ENCODE data around the gene FRRS1. TPM values are rescaled to one million over a fixed set of nuclear protein-coding genes. Genes with fewer than 3 reads are reported as not detected.

Gene FRRS1
- total RNA-seq, 1 donor from 2014 or later, result 0.32 TPM

GRCh38 chr1:99691175-99691574 lies 75.3 kb downstream of the FRRS1 start:
- Histone ChIP-seq H3K4me1 (no peaks in the 10 kb centered on the region), H3K27ac (no peak overlapping the region), H3K4me3 (no peak overlapping the region), H3K9me3 (no peaks in the 10 kb centered on the region), H3K36me3 (no peaks in the 10 kb centered on the region), H3K27me3 (no peaks in the 10 kb centered on the region)
- intact Hi-C loops (cut with DNase I), result no loop called here
- TF ChIP-seq CTCF (IDR thresholded peaks at IDR 0.05), result no peak
- DNase-seq (ENCODE audit: low spot score in 2 of 2), result no peak

GRCh38 chr1:99685516-99686180 lies 80.8 kb downstream of the FRRS1 start:
- Histone ChIP-seq H3K9me3 (no peaks in the 10 kb centered on the region), H3K4me1 (no peaks in the 10 kb centered on the region), H3K36me3 (no peaks in the 10 kb centered on the region), H3K27me3 (no peaks in the 10 kb centered on the region), H3K27ac (no peak overlapping the region), H3K4me3 (no peak overlapping the region)
- peak in 1 of 3 experiments; percentile 6 for TF ChIP-seq CTCF (IDR thresholded peaks at IDR 0.05)
- intact Hi-C loops (cut with DNase I), result no loop called here
- DNase-seq (ENCODE audit: low spot score in 2 of 2), result peak in 1 of 2 donors; percentile 73

GRCh38 chr1:99682291-99682751 lies 84.1 kb downstream of the FRRS1 start:
- intact Hi-C loops (cut with DNase I), result no loop called here
- Histone ChIP-seq H3K36me3 (no peaks in the 10 kb centered on the region), H3K9me3 (no peaks in the 10 kb centered on the region), H3K27ac (no peak overlapping the region), H3K4me1 (no peaks in the 10 kb centered on the region), H3K27me3 (no peaks in the 10 kb centered on the region), H3K4me3 (no peak overlapping the region)
- no peak for DNase-seq (ENCODE audit: low spot score in 2 of 2)
- no peak for TF ChIP-seq CTCF (IDR thresholded peaks at IDR 0.05)

- Histone ChIP-seq H3K27ac (no peak overlapping the region), H3K4me1 (no peaks in the 10 kb centered on the region), H3K36me3 (no peaks in the 10 kb centered on the region), H3K4me3 (no peak overlapping the region), H3K9me3 (no peaks in the 10 kb centered on the region), H3K27me3 (no peaks in the 10 kb centered on the region)
- no peak for DNase-seq (ENCODE audit: low spot score in 2 of 2)
- no peak for TF ChIP-seq CTCF (IDR thresholded peaks at IDR 0.05)
- intact Hi-C loops (cut with DNase I), result no loop called here
Observed at GRCh38 chr1:99681583-99681982, 84.9 kb downstream of the FRRS1 start.

- intact Hi-C loops (cut with DNase I), result no loop called here
- H3K27me3 ChIP-seq, result no peaks in the 10 kb centered on the region
- no peaks in the 10 kb centered on the region for H3K4me1 ChIP-seq
- no peak for TF ChIP-seq CTCF (IDR thresholded peaks at IDR 0.05)
- H3K4me3 ChIP-seq, result no peak overlapping the region
- H3K9me3 ChIP-seq, result no peaks in the 10 kb centered on the region
- H3K36me3 ChIP-seq, result no peaks in the 10 kb centered on the region
- DNase-seq (ENCODE audit: low spot score in 2 of 2), result no peak
- H3K27ac ChIP-seq, result no peak overlapping the region
Observed at GRCh38 chr1:99680270-99680669, 86.2 kb downstream of the FRRS1 start.

GRCh38 chr1:99677416-99677815 lies 89.0 kb downstream of the FRRS1 start:
- no peaks in the 10 kb centered on the region for H3K27me3 ChIP-seq
- no peak overlapping the region for H3K4me3 ChIP-seq
- H3K36me3 ChIP-seq, result no peaks in the 10 kb centered on the region
- H3K9me3 ChIP-seq, result no peaks in the 10 kb centered on the region
- H3K4me1 ChIP-seq, result no peaks in the 10 kb centered on the region
- no peak for TF ChIP-seq CTCF (IDR thresholded peaks at IDR 0.05)
- intact Hi-C loops (cut with DNase I), result no loop called here
- no peak for DNase-seq (ENCODE audit: low spot score in 2 of 2)
- H3K27ac ChIP-seq, result no peak overlapping the region

Measured in ascending aorta (tissue), 2 donors.